Endothelial cell of umbilical vein (primary cell): ENCODE measurements around the gene CHRNA9.

ENCODE experiments used
- FOS ChIP-seq: IDR thresholded peaks from 2 replicates; pipeline ENCODE4 v1.6.1; 2011; ENCODE audit warnings: mild to moderate bottlenecking, low read length, moderate library complexity, borderline replicate concordance; ENCODE audit not compliant: insufficient read depth
- POLR2A ChIP-seq: IDR thresholded peaks from 2 replicates; pipeline ENCODE4 v1.6.1; 2012; ENCODE audit warnings: low read depth, mild to moderate bottlenecking, control low read depth, low read length
- TF ChIP-seq, protein P1 (sequence below), 2 donors: IDR thresholded peaks; 1 replicate in 1 of 2; 2 replicates in 1 of 2; pipeline ENCODE4 v1.5.1; 2011; ENCODE audit warnings: low read length in 2 of 2, mild to moderate bottlenecking in 2 of 2, moderate library complexity in 2 of 2, control low read depth in 1 of 2, inconsistent platforms in 1 of 2, low read depth in 1 of 2; ENCODE audit not compliant: insufficient read depth in 1 of 2; ENCODE audit errors: extremely low read depth in 1 of 2
- TF ChIP-seq, protein P2 (sequence below): IDR thresholded peaks from 2 replicates; pipeline ENCODE4 v1.6.1; 2011; ENCODE audit not compliant: insufficient read depth, insufficient read length

DNA sequence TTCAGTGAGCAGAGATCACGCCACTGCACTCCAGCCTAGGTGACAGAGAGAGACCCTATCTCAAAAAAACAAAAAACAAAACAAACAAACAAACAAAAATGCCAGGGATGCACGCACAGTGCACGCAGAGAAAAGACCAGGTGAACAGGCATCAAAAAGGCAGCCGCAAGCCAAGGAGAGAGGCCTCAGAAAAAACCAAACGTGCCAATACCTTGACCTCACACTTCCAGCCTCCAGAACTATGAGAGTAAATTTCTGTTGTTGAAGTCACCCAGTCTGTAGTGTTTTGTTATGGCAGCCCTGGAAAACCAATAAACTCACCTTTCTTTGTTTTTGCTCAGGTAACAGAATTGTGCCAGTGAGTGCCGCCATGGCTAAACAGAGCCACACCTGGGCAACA lies 66.0 kb downstream of the CHRNA9 start:
- TF ChIP-seq FOS (no peak), POLR2A (no peak)
- TF ChIP-seq, protein P1, sequence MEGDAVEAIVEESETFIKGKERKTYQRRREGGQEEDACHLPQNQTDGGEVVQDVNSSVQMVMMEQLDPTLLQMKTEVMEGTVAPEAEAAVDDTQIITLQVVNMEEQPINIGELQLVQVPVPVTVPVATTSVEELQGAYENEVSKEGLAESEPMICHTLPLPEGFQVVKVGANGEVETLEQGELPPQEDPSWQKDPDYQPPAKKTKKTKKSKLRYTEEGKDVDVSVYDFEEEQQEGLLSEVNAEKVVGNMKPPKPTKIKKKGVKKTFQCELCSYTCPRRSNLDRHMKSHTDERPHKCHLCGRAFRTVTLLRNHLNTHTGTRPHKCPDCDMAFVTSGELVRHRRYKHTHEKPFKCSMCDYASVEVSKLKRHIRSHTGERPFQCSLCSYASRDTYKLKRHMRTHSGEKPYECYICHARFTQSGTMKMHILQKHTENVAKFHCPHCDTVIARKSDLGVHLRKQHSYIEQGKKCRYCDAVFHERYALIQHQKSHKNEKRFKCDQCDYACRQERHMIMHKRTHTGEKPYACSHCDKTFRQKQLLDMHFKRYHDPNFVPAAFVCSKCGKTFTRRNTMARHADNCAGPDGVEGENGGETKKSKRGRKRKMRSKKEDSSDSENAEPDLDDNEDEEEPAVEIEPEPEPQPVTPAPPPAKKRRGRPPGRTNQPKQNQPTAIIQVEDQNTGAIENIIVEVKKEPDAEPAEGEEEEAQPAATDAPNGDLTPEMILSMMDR (IDR thresholded peaks at IDR 0.05; ENCODE audit: extremely low read depth in 1 of 2, insufficient read depth in 1 of 2, low read depth in 1 of 2, low read length in 2 of 2) = no peak
- TF ChIP-seq, protein P2, sequence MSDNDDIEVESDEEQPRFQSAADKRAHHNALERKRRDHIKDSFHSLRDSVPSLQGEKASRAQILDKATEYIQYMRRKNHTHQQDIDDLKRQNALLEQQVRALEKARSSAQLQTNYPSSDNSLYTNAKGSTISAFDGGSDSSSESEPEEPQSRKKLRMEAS = no peak
